Central memory CD8-positive, alpha-beta T cell (primary cell): Measurements from ENCODE around the gene PHOX2A.
A peak's percentile ranks its signal among the peaks of the same experiment; 100 is the strongest.

Source experiments
- ATAC-seq: fragments of 150-1000 bp; cut with Tn5 transposase; replicated peaks from 2 replicates; pipeline ENCODE4 v1.10.0; 2022; ENCODE audit warnings: mild to moderate bottlenecking, moderate FRiP score, moderate number of reproducible peaks; ENCODE audit not compliant: poor library complexity, severe bottlenecking; ENCODE audit errors: extremely low read depth
- DNase-seq, 2 donors: peaks; one replicate each; pipeline ENCODE4 v3.0.0; 2021; ENCODE audit warnings: low spot score in 2 of 2
- H3K27ac Mint-ChIP-seq: one replicate; pipeline ENCODE4 v1.8.0; 2022; ENCODE audit warnings: low read depth, mild to moderate bottlenecking, moderate library complexity, mixed read lengths
- H3K27me3 Mint-ChIP-seq: one replicate; pipeline ENCODE4 v1.8.0; 2022; ENCODE audit warnings: mixed read lengths
- H3K36me3 Mint-ChIP-seq: one replicate; pipeline ENCODE4 v1.8.0; 2022; ENCODE audit warnings: mild to moderate bottlenecking, moderate library complexity, mixed read lengths; ENCODE audit not compliant: insufficient read depth
- H3K4me1 Mint-ChIP-seq: one replicate; pipeline ENCODE4 v1.8.0; 2022; ENCODE audit warnings: mixed read lengths
- H3K4me3 Mint-ChIP-seq: one replicate; pipeline ENCODE4 v1.8.0; 2022; ENCODE audit warnings: mild to moderate bottlenecking, moderate library complexity, mixed read lengths
- H3K9me3 Mint-ChIP-seq: one replicate; pipeline ENCODE4 v1.8.0; 2022; ENCODE audit warnings: mixed read lengths

The PHOX2A gene

GRCh38 chr11:72236774-72237111 lies 7.2 kb downstream of the PHOX2A start:
- peaks cover 27% of the 10 kb centered on the region for H3K27me3 Mint-ChIP-seq
- no peak overlapping the region for H3K4me3 Mint-ChIP-seq
- H3K9me3 Mint-ChIP-seq, result no peaks in the 10 kb centered on the region
- peaks cover 17% of the 10 kb centered on the region for H3K36me3 Mint-ChIP-seq
- DNase-seq, result no peak
- ATAC-seq, result no peak
- peak overlapping the region; percentile 32 for H3K27ac Mint-ChIP-seq
- peaks cover 33% of the 10 kb centered on the region for H3K4me1 Mint-ChIP-seq

DNA sequence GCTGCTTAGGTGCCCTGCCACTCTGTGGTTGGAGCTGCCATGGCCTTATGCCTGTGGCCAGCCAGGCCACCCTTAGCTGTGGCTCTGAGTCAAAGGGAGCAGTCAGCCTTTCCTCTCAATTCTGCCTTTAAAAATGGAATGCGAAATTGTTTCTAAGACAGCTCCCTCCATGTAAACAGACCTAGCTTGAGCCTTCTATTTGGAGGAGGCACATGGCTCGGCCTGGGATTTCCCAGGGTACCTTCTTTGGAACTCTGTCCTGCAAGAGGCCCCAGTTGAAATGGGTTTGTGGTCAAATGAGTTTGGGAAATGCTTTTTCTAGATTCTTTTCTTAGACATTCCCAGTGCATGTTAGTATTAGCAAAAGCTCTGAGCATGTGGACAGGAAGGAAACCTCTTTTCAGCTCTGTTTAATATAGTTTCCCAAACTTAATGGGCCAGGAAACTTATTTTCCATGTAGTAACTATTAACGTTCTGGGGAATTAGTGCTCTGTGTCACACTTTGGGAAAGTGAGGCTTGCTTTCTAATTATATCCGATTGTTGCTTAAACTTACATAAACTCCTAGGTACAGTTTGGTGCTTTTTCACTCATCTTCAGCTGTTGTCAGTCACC lies 7.8 kb downstream of the PHOX2A start:
- Mint-ChIP-seq H3K36me3 (peaks cover 18% of the 10 kb centered on the region), H3K4me3 (no peak overlapping the region), H3K27ac (peak overlapping the region; percentile 32), H3K4me1 (peaks cover 33% of the 10 kb centered on the region), H3K27me3 (peaks cover 22% of the 10 kb centered on the region), H3K9me3 (no peaks in the 10 kb centered on the region)
- DNase-seq, result no peak
- no peak for ATAC-seq

DNA sequence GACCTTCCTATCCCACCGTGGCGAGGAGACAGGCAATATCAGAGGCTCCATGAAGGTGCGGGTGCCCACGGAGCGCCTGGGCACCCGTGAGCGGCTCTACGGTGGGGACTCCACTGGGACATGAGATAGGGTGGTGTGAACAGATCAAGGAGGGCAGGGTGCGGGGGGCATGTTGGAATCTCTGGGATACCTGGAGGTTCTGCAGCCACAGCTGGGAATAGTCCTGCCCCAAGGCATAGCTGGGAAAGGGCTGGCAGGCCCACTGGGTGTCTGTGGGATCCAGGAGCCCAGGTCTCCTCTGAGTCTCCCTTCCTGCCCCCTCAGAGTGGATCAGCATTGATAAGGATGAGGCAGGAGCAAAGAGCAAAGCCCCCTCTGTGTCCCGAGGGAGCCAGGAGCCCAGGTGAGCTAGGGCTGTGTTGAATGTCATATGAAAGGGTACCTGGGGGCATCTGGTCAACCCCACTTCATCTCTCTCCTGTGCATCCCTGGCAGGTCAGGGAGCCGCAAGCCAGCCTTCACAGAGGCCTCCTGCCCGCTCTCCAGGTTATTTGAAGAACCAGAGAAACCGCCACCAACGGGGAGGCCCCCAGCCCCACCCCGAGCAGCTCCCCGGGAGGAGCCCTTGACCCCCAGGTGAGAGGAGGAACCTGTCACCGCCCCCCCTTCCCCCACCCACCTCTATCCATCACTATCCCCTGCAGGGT lies 8.5 kb downstream of the PHOX2A start:
- Mint-ChIP-seq H3K27me3 (peaks cover 15% of the 10 kb centered on the region), H3K9me3 (no peaks in the 10 kb centered on the region), H3K36me3 (peaks cover 20% of the 10 kb centered on the region), H3K4me1 (peaks cover 28% of the 10 kb centered on the region), H3K4me3 (no peak overlapping the region), H3K27ac (no peak overlapping the region)
- no peak for ATAC-seq
- no peak for DNase-seq

DNA sequence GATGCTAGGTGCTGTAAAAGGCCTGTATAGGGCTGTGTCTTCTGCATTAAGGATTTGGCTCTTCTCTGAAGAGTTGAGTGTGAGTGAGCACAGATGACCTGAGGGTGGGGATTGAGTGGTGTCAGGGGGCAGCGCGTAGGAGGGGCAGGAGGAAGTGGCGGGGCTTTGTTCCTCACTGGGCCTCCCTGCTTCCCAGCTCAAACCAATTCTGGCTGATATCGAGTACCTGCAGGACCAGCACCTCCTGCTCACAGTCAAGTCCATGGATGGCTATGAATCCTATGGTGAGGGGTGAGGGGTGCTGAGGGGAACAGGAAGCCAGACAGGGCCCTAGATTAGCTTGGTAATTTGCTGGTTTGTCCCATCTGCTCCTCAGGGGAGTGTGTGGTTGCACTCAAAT lies 9.1 kb downstream of the PHOX2A start:
- no peaks in the 10 kb centered on the region for H3K9me3 Mint-ChIP-seq
- peaks cover 24% of the 10 kb centered on the region for H3K36me3 Mint-ChIP-seq
- peaks cover 9% of the 10 kb centered on the region for H3K27me3 Mint-ChIP-seq
- DNase-seq (no peak), ATAC-seq (no peak)
- H3K4me1 Mint-ChIP-seq, result peaks cover 23% of the 10 kb centered on the region
- H3K4me3 Mint-ChIP-seq, result no peak overlapping the region
- H3K27ac Mint-ChIP-seq, result peak overlapping the region; percentile 69

- no peaks in the 10 kb centered on the region for H3K9me3 Mint-ChIP-seq
- peak overlapping the region; percentile 69 for H3K27ac Mint-ChIP-seq
- H3K4me1 Mint-ChIP-seq, result peaks cover 22% of the 10 kb centered on the region
- DNase-seq (no peak), ATAC-seq (no peak)
- H3K4me3 Mint-ChIP-seq, result no peak overlapping the region
- peaks cover 7% of the 10 kb centered on the region for H3K27me3 Mint-ChIP-seq
- peaks cover 26% of the 10 kb centered on the region for H3K36me3 Mint-ChIP-seq
Measured at GRCh38 chr11:72234514-72234830, 9.5 kb downstream of the PHOX2A start.

DNA sequence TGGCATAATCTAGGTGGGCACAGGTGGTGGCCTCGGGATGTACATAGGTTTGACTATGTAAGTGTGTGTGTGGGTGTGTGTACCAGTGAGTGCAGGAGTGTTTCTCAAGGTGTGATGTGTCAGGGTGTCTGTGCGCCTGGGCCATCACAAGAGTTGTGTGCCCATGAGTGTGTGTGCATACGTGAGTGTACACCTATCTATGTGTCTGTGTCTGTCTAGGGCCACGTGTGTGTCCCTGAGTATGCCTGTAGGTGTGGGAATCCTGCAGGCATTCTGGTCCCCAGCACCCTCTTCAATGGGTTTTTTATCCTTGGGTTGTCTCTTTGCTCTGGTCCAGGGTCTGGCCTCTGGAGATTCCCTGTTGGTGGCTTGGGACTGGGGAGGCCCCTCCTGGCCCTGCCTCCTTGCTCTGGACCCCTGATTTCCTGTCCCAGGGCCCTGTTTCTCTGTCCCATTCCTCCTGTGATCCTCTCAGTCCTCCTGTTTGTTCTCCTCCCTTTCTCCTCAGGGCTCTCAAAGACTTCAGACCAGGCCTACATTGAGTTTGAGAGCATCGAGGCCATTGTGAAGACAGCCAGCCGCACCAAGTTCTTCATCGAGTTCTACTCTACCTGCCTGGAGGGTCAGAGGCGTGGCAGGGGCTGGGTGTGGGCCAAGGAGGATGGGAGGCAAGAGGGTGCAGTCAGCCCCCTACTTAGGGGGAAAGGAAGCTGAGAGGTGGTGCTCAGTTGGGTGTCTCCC lies 10.0 kb downstream of the PHOX2A start:
- ATAC-seq (no peak), DNase-seq (no peak)
- H3K27ac Mint-ChIP-seq, result peak overlapping the region; percentile 69
- H3K4me3 Mint-ChIP-seq, result no peak overlapping the region
- peaks cover 2% of the 10 kb centered on the region for H3K27me3 Mint-ChIP-seq
- peaks cover 26% of the 10 kb centered on the region for H3K36me3 Mint-ChIP-seq
- H3K9me3 Mint-ChIP-seq, result no peaks in the 10 kb centered on the region
- peaks cover 23% of the 10 kb centered on the region for H3K4me1 Mint-ChIP-seq

DNA sequence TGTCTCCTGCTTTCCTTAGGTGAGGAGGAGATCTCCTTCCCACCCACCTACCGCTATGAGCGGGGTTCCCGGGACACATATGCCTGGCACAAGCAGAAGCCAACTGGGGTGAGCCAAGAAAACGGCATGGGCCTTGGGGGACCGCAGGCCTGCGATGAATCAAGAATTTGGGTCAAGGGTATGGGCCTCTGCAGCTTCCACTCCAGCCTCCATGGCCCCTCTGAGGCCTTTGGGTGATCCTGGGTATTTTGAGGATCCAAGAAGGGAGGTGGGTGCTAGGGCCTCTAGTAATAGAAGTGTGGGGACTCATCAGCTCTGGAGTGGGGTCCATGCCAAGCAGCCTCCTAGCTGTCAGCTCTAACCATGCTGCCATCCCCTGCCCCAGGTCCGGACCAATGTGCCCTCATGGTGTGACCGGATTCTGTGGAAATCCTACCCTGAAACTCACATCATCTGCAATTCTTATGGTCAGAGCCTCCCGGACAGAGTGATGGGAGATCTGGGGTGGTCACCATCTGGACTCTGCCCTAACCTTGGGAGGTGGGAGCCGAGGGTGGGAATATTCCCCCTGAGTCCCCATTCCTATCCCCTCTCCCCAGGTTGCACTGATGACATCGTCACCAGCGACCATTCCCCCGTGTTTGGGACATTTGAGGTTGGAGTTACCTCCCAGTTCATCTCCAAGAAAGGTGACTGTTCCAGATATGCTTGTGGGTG lies 10.8 kb downstream of the PHOX2A start:
- no peaks in the 10 kb centered on the region for H3K27me3 Mint-ChIP-seq
- H3K9me3 Mint-ChIP-seq, result no peaks in the 10 kb centered on the region
- peaks cover 27% of the 10 kb centered on the region for H3K4me1 Mint-ChIP-seq
- no peak overlapping the region for H3K4me3 Mint-ChIP-seq
- no peak overlapping the region for H3K27ac Mint-ChIP-seq
- ATAC-seq, result no peak
- peak in 1 of 2 donors; percentile 8 for DNase-seq
- peaks cover 29% of the 10 kb centered on the region for H3K36me3 Mint-ChIP-seq

DNA sequence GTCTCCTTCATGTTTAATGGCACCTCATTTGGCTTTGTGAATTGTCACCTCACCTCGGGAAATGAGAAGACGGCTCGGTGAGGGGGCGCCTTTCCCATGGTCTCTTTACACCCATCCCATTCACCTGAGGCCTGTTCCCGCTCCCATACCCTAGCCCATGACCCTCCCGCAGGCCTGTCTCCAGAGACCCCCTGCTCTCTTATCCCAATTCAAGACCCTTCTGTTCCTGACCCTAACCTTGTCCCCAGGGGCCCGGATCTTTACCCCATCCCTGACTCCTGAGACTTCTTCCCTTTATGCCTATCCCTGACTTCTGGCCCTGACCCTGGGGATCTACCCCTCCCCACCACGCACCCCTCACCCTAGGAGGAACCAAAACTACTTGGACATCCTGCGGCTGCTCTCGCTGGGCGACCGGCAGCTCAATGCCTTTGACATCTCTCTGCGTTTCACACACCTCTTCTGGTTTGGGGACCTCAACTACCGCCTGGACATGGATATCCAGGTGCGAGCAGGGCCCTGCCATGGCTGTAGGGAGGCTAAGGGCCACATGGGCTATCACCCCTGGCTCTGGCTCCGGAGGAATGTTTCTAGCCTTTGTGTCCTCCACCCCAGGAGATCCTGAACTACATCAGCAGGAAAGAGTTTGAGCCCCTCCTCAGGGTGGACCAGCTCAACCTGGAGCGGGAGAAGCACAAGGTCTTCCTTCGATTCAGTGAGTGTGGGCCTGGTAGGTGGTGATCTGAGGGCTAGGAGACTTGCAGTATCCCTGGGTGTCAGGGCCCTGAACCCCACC lies 11.5 kb downstream of the PHOX2A start:
- DNase-seq (peak in 1 of 2 donors; percentile 9), ATAC-seq (no peak)
- no peak overlapping the region for H3K4me3 Mint-ChIP-seq
- peaks cover 27% of the 10 kb centered on the region for H3K4me1 Mint-ChIP-seq
- H3K36me3 Mint-ChIP-seq, result peaks cover 29% of the 10 kb centered on the region
- H3K27me3 Mint-ChIP-seq, result no peaks in the 10 kb centered on the region
- no peak overlapping the region for H3K27ac Mint-ChIP-seq
- H3K9me3 Mint-ChIP-seq, result no peaks in the 10 kb centered on the region

DNA sequence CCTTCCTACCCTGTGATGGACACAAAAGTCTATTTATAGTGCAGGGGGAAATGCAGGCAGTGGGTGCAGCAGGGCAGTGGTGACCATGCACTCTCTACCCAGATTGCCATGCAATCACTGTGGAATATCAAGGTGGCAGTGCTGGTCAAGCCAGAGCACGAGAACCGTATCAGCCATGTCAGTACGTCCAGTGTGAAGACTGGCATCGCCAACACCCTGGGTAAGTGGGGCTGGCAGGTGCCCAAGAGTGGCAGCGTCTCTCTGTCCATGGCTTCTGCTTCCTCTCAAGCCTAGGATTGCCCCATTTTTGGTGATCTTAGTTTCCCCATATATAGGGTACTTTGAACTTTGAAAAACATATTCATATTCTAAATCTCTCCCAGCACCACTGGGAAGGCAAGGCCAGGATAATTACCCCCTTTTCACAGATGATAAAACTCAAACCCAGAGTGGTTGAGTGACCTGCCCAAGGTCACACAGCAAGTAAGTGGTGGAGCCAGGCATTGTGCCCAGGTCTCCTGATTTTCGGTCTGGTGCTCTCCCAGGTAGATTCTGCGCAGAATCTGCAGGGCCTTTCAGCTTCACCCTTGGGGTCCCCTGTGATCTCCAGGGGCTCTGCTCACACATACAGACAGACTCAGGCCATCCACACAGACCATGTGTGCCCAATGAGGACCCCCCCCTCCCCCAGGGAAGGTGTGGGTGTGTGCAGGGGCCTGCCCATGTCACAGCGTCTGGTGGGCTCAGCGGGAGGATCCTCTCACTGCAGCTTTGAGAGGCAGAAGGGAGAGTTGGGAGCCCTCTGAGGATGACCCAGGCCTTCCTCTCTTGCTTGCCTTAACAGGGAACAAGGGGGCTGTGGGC lies 12.3 kb downstream of the PHOX2A start:
- H3K4me1 Mint-ChIP-seq, result peaks cover 27% of the 10 kb centered on the region
- ATAC-seq (no peak), DNase-seq (no peak)
- no peaks in the 10 kb centered on the region for H3K27me3 Mint-ChIP-seq
- peaks cover 25% of the 10 kb centered on the region for H3K36me3 Mint-ChIP-seq
- H3K4me3 Mint-ChIP-seq, result no peak overlapping the region
- H3K9me3 Mint-ChIP-seq, result no peaks in the 10 kb centered on the region
- no peak overlapping the region for H3K27ac Mint-ChIP-seq

GRCh38 chr11:72230764-72231365 lies 13.1 kb downstream of the PHOX2A start:
- H3K9me3 Mint-ChIP-seq, result no peaks in the 10 kb centered on the region
- no peak overlapping the region for H3K27ac Mint-ChIP-seq
- peaks cover 28% of the 10 kb centered on the region for H3K4me1 Mint-ChIP-seq
- no peak for DNase-seq
- no peak for ATAC-seq
- no peak overlapping the region for H3K4me3 Mint-ChIP-seq
- H3K36me3 Mint-ChIP-seq, result peaks cover 25% of the 10 kb centered on the region
- no peaks in the 10 kb centered on the region for H3K27me3 Mint-ChIP-seq
